HEK293 (cell line): ENCODE data around the gene SP6.

Experiments used
- AEBP2 ChIP-seq: fragments of 450-650 bp; formaldehyde crosslinking; IDR thresholded peaks from 2 replicates; pipeline ENCODE4 v1.5.1; 2016; ENCODE audit warnings: missing biosample characterization, missing genetic modification characterization, borderline replicate concordance
- KLF7 ChIP-seq: fragments of 450-650 bp; formaldehyde crosslinking; IDR thresholded peaks from 2 replicates; pipeline ENCODE4 v1.5.1; 2016; ENCODE audit warnings: missing biosample characterization, missing genetic modification characterization, borderline replicate concordance
- MEIS1 ChIP-seq: sonication (generic); formaldehyde crosslinking; IDR thresholded peaks from 2 replicates; pipeline ENCODE4 v1.8.1; 2022; ENCODE audit warnings: missing genetic modification reagents, mild to moderate bottlenecking, borderline replicate concordance
- PATZ1 ChIP-seq: fragments of 450-650 bp; formaldehyde crosslinking; IDR thresholded peaks from 2 replicates; pipeline ENCODE4 v1.5.1; 2016; ENCODE audit warnings: missing biosample characterization, missing genetic modification characterization
- PRDM10 ChIP-seq: fragments of 450-650 bp; formaldehyde crosslinking; IDR thresholded peaks from 2 replicates; pipeline ENCODE4 v1.5.1; 2016; ENCODE audit warnings: missing biosample characterization, missing genetic modification characterization
- TRIM28 ChIP-seq: IDR thresholded peaks from 2 replicates; pipeline ENCODE4 v1.6.1; 2011; ENCODE audit warnings: low read length, control low read depth, borderline replicate concordance
- ZFP3 ChIP-seq: fragments of 450-650 bp; formaldehyde crosslinking; IDR thresholded peaks from 2 replicates; pipeline ENCODE4 v1.5.1; 2016; ENCODE audit warnings: low read depth, missing biosample characterization, missing genetic modification characterization
- ZIC2 ChIP-seq: fragments of 450-650 bp; formaldehyde crosslinking; IDR thresholded peaks from 2 replicates; pipeline ENCODE4 v1.5.1; 2016; ENCODE audit warnings: missing biosample characterization, missing genetic modification characterization
- ZNF133 ChIP-seq: fragments of 450-650 bp; formaldehyde crosslinking; IDR thresholded peaks from 2 replicates; pipeline ENCODE4 v1.5.1; 2016; ENCODE audit warnings: missing biosample characterization, missing genetic modification characterization
- ZNF2 ChIP-seq: fragments of 450-650 bp; formaldehyde crosslinking; IDR thresholded peaks from 2 replicates; pipeline ENCODE4 v1.5.1; 2016; ENCODE audit warnings: missing biosample characterization, missing genetic modification characterization
- ZNF239 ChIP-seq: fragments of 450-650 bp; formaldehyde crosslinking; IDR thresholded peaks from 2 replicates; pipeline ENCODE4 v1.5.1; 2016; ENCODE audit warnings: missing biosample characterization, missing genetic modification characterization
- ZNF248 ChIP-seq: fragments of 450-650 bp; formaldehyde crosslinking; IDR thresholded peaks from 2 replicates; pipeline ENCODE4 v1.5.1; 2017; ENCODE audit warnings: missing biosample characterization, missing genetic modification characterization
- ZNF266 ChIP-seq: fragments of 450-650 bp; formaldehyde crosslinking; IDR thresholded peaks from 2 replicates; pipeline ENCODE4 v1.5.1; 2016; ENCODE audit warnings: missing biosample characterization, missing genetic modification characterization, low read depth
- ZNF280C ChIP-seq: fragments of 450-650 bp; formaldehyde crosslinking; IDR thresholded peaks from 2 replicates; pipeline ENCODE4 v1.5.1; 2016; ENCODE audit warnings: missing biosample characterization, missing genetic modification characterization
- ZNF292 ChIP-seq: fragments of 450-650 bp; formaldehyde crosslinking; IDR thresholded peaks from 2 replicates; pipeline ENCODE4 v1.5.1; 2016; ENCODE audit warnings: low read depth, missing biosample characterization, missing genetic modification characterization, borderline replicate concordance
- ZNF488 ChIP-seq: fragments of 450-650 bp; formaldehyde crosslinking; IDR thresholded peaks from 2 replicates; pipeline ENCODE4 v1.5.1; 2016; ENCODE audit warnings: missing biosample characterization, missing genetic modification characterization
- ZNF501 ChIP-seq: fragments of 450-650 bp; formaldehyde crosslinking; IDR thresholded peaks from 2 replicates; pipeline ENCODE4 v1.5.1; 2016; ENCODE audit warnings: missing biosample characterization, missing genetic modification characterization
- ZNF514 ChIP-seq: fragments of 450-650 bp; formaldehyde crosslinking; IDR thresholded peaks from 2 replicates; pipeline ENCODE4 v1.5.1; 2016; ENCODE audit warnings: missing biosample characterization, missing genetic modification characterization
- ZNF571 ChIP-seq: fragments of 450-650 bp; formaldehyde crosslinking; IDR thresholded peaks from 2 replicates; pipeline ENCODE4 v1.5.0; 2017; ENCODE audit warnings: missing biosample characterization, missing genetic modification characterization
- ZNF600 ChIP-seq: fragments of 450-650 bp; formaldehyde crosslinking; IDR thresholded peaks from 2 replicates; pipeline ENCODE4 v1.5.1; 2016; ENCODE audit warnings: missing biosample characterization, missing genetic modification characterization
- ZNF658 ChIP-seq: fragments of 450-650 bp; formaldehyde crosslinking; IDR thresholded peaks from 2 replicates; pipeline ENCODE4; 2016; ENCODE audit warnings: missing biosample characterization, missing genetic modification characterization
- ZNF704 ChIP-seq: fragments of 450-650 bp; formaldehyde crosslinking; IDR thresholded peaks from 2 replicates; pipeline ENCODE4 v1.5.1; 2016; ENCODE audit warnings: missing biosample characterization, missing genetic modification characterization
- ZNF707 ChIP-seq: fragments of 450-650 bp; formaldehyde crosslinking; IDR thresholded peaks from 2 replicates; pipeline ENCODE4 v1.5.1; 2016; ENCODE audit warnings: missing biosample characterization, missing genetic modification characterization
- ZNF777 ChIP-seq: fragments of 450-650 bp; formaldehyde crosslinking; IDR thresholded peaks from 2 replicates; pipeline ENCODE4 v1.5.1; 2017; ENCODE audit warnings: missing biosample characterization, missing genetic modification characterization, borderline replicate concordance
- ZNF785 ChIP-seq: fragments of 450-650 bp; formaldehyde crosslinking; IDR thresholded peaks from 2 replicates; pipeline ENCODE4 v1.5.1; 2016; ENCODE audit warnings: missing biosample characterization, missing genetic modification characterization
- ZNF837 ChIP-seq: fragments of 450-650 bp; formaldehyde crosslinking; IDR thresholded peaks from 2 replicates; pipeline ENCODE4 v1.5.1; 2016; ENCODE audit warnings: missing biosample characterization, missing genetic modification characterization
- ZSCAN5A ChIP-seq: fragments of 450-650 bp; formaldehyde crosslinking; IDR thresholded peaks from 2 replicates; pipeline ENCODE4 v1.5.1; 2016; ENCODE audit warnings: missing biosample characterization, missing genetic modification characterization

Gene SP6

GRCh38 chr17:47850692-47851573 is at the start of gene SP6 (continued):
- no peak; the same call in 1 of the 2 replicates for TF ChIP-seq PRDM10 (tag by site-specific recombination)
- no peak for TF ChIP-seq ZNF501 (tag by site-specific recombination)
- TF ChIP-seq ZNF777 (tag by site-specific recombination) = peak; percentile 70; the same call in 1 of the 2 replicates
- no peak for TF ChIP-seq ZNF707 (tag by site-specific recombination)
- peak; percentile 76 for TF ChIP-seq PATZ1 (tag by site-specific recombination)
- TF ChIP-seq ZNF704 (tag by site-specific recombination) = no peak
- TF ChIP-seq AEBP2 (tag by site-specific recombination) = no peak
- no peak for TF ChIP-seq MEIS1
- no peak for TF ChIP-seq ZNF239 (tag by site-specific recombination)
- TF ChIP-seq ZNF514 (tag by site-specific recombination) = no peak
- no peak for TF ChIP-seq ZNF248
- TF ChIP-seq ZNF133 (tag by site-specific recombination) = no peak
- TF ChIP-seq ZNF280C (tag by site-specific recombination) = no peak
- TF ChIP-seq ZNF2 (tag by site-specific recombination) = no peak
- no peak for TF ChIP-seq ZIC2 (tag by site-specific recombination)
- TF ChIP-seq ZNF571 (tag by site-specific recombination) = no peak
- no peak for TF ChIP-seq ZNF658
- no peak for TF ChIP-seq TRIM28
- TF ChIP-seq ZFP3 (tag by site-specific recombination) = no peak
- TF ChIP-seq ZNF837 (tag by site-specific recombination) = no peak
- TF ChIP-seq ZSCAN5A = 0 out of 2 replicates have a peak, but pooled peaks have one; percentile 31
- peak; percentile 94 for TF ChIP-seq ZNF600
- no peak for TF ChIP-seq KLF7 (tag by site-specific recombination)
- TF ChIP-seq ZNF488 (tag by site-specific recombination) = no peak
- TF ChIP-seq ZNF785 (tag by site-specific recombination) = no peak
- TF ChIP-seq ZNF292 (tag by site-specific recombination) = no peak
- no peak for TF ChIP-seq ZNF266 (tag by site-specific recombination)
